HFFc6 (cell line): Measurements from ENCODE around the gene ATXN10. TPM values are rescaled to one million over a fixed set of nuclear protein-coding genes. Genes with fewer than 3 reads are reported as not detected.

Experiments used
- DNase-seq: peaks from one replicate; pipeline ENCODE4 v3.0.0-alpha.2; 2018
- H3K27ac Mint-ChIP-seq: 2 replicates; pipeline ENCODE4 v1.8.0; 2020; ENCODE audit warnings: mild to moderate bottlenecking, mixed read lengths
- H3K27me3 Mint-ChIP-seq: 2 replicates; pipeline ENCODE4 v1.8.0; 2021; ENCODE audit warnings: mild to moderate bottlenecking, moderate library complexity, mixed read lengths; ENCODE audit not compliant: insufficient read depth
- H3K36me3 Mint-ChIP-seq: 2 replicates; pipeline ENCODE4 v1.8.0; 2021; ENCODE audit warnings: low read depth, mixed read lengths
- H3K4me1 Mint-ChIP-seq: 2 replicates; pipeline ENCODE4 v1.8.0; 2020; ENCODE audit warnings: low read depth, mixed read lengths
- H3K4me3 Mint-ChIP-seq: 2 replicates; pipeline ENCODE4 v1.8.0; 2020; ENCODE audit warnings: mild to moderate bottlenecking, moderate library complexity, mixed read lengths
- H3K9me3 Mint-ChIP-seq: 2 replicates; pipeline ENCODE4 v1.8.0; 2020; ENCODE audit warnings: mild to moderate bottlenecking, mixed read lengths
- CTCF ChIP-seq: fragments of 200-600 bp; sonication (generic); IDR thresholded peaks from 2 replicates; pipeline ENCODE4 v1.5.0; 2021; ENCODE audit warnings: antibody characterized with exemption, mild to moderate bottlenecking
- total RNA-seq, 6 experiments: library from RNA; stranded (reverse); fragmentation: NEBNext Ultra II Directional; extraction: Animal tissue kit (Norgen Biotek cat#: 25700); gene quantifications; 2 replicates in 1 of 6; 3 replicates in 5 of 6; pipeline ENCODE4 v1.2.3, GENCODE V29; 2021

ATXN10 gene
- total RNA-seq, 6 experiments from 2014 or later: 287 to 426 (median 370) TPM

GRCh38 chr22:45880091-45880715, 208.6 kb downstream of the ATXN10 start:
- Mint-ChIP-seq H3K27ac (no peak overlapping the region), H3K4me1 (no peaks in the 10 kb centered on the region), H3K36me3 (no peaks in the 10 kb centered on the region), H3K4me3 (no peak overlapping the region), H3K9me3 (no peaks in the 10 kb centered on the region), H3K27me3 (peaks cover 55% of the 10 kb centered on the region)
- no peak for TF ChIP-seq CTCF
- no peak for DNase-seq

GRCh38 chr22:45880716-45881523, 209.3 kb downstream of the ATXN10 start:
- H3K4me3 Mint-ChIP-seq: no peak overlapping the region
- H3K36me3 Mint-ChIP-seq: no peaks in the 10 kb centered on the region
- no peak for DNase-seq
- H3K4me1 Mint-ChIP-seq: no peaks in the 10 kb centered on the region
- peak; percentile 11; the same call in 1 of the 2 replicates for TF ChIP-seq CTCF
- H3K27me3 Mint-ChIP-seq: peaks cover 54% of the 10 kb centered on the region
- no peak overlapping the region for H3K27ac Mint-ChIP-seq
- H3K9me3 Mint-ChIP-seq: no peaks in the 10 kb centered on the region

GRCh38 chr22:45881524-45881875, 209.9 kb downstream of the ATXN10 start:
- no peak overlapping the region for H3K27ac Mint-ChIP-seq
- TF ChIP-seq CTCF: no peak
- H3K27me3 Mint-ChIP-seq: peaks cover 48% of the 10 kb centered on the region
- H3K4me3 Mint-ChIP-seq: no peak overlapping the region
- H3K36me3 Mint-ChIP-seq: no peaks in the 10 kb centered on the region
- no peaks in the 10 kb centered on the region for H3K9me3 Mint-ChIP-seq
- H3K4me1 Mint-ChIP-seq: no peaks in the 10 kb centered on the region
- no peak for DNase-seq

GRCh38 chr22:45882881-45883810, 211.5 kb downstream of the ATXN10 start:
- Mint-ChIP-seq H3K9me3 (no peaks in the 10 kb centered on the region), H3K27ac (no peak overlapping the region), H3K4me3 (no peak overlapping the region), H3K4me1 (no peaks in the 10 kb centered on the region), H3K36me3 (no peaks in the 10 kb centered on the region), H3K27me3 (peaks cover 40% of the 10 kb centered on the region)
- no peak for TF ChIP-seq CTCF
- DNase-seq: no peak

GRCh38 chr22:45883811-45884170, 212.2 kb downstream of the ATXN10 start:
- no peak for DNase-seq
- no peak overlapping the region for H3K27ac Mint-ChIP-seq
- no peaks in the 10 kb centered on the region for H3K36me3 Mint-ChIP-seq
- H3K4me1 Mint-ChIP-seq: no peaks in the 10 kb centered on the region
- no peak overlapping the region for H3K4me3 Mint-ChIP-seq
- H3K27me3 Mint-ChIP-seq: peaks cover 38% of the 10 kb centered on the region
- no peak for TF ChIP-seq CTCF
- H3K9me3 Mint-ChIP-seq: no peaks in the 10 kb centered on the region
